HG03520 (cell line): ENCODE data around the gene ENO1.

Experiments used
- ATAC-seq: cut with Tn5 transposase; IDR thresholded peaks from one replicate; pipeline ENCODE4 v1.9.1; 2021; ENCODE audit warnings: mild to moderate bottlenecking, moderate library complexity; ENCODE audit not compliant: unreplicated experiment

Gene ENO1

GRCh38 chr1:8871965-8872399 lies 6.5 kb downstream of the ENO1 start:
- no peak for ATAC-seq

DNA sequence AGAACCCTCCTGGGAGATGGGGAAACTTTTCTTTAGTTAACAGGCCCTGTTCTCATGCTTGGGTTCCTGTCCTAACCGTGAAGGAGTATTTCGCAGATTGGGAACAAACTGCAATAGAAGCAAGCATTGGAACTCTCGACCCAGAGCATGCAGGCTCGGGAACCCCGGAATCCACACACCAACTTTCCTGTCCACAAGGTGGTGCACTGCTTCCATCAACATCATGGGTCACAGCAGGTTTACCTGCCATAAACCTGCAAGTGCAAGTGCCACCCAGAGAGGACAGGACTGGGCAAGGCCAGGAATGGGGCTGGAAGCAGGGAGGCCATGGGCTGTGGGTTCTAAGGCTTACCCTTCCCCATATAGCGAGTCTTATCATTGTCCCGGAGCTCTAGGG lies 6.9 kb downstream of the ENO1 start:
- no peak for ATAC-seq

GRCh38 chr1:8870616-8871538 lies 7.6 kb downstream of the ENO1 start:
- no peak for ATAC-seq

DNA sequence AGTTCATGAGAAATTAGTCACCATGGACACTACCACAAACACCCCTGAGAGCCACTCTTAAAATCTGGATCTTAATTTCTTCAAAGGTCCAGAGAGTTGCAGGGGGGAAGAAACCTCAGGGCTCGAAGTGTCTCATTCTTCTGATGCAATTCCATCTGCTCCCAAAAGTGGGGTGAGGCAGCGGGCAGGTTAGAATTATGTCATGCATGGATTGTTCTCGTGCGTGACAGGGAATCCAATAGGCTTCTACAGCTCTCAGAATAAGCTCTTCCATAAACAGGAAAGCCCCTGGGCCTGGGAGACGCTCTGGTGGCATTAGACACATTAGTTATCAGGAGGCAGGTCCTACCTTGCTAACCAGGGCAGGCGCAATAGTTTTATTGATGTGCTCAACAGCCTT lies 8.4 kb downstream of the ENO1 start:
- ATAC-seq = no peak

DNA sequence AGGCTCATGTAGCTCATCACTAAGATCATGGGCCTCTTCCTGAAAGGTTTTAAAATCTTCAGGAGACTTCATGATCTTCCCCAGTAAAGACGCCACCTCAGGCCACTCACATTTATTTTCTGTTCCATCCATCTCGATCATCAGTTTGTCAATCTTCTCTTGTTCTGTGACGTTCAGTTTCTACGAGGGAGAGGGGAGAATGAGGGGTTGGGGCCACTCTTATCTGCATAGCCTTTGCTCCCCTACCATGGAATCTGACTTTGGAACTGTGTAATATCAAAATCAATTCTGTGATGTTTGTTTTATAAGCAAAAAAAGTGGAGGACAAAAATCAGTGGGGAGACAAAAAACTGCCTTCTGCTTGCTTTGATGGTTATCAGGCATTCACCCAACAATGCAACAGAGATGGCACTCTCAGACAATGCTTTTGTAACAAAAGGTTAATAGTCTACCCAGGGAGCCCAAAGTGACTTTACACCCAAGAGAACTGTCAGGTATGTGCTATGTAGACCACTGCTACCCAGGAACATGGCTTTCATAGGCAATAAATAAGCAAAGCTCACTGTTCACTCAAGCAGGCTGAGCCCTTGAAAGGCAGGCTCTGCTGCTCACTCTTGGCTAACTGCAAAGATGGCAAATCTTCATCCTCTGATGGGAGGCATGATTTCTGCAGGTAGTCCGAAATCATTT lies 10.5 kb downstream of the ENO1 start:
- no peak for ATAC-seq

GRCh38 chr1:8866792-8867415 lies 11.6 kb downstream of the ENO1 start:
- no peak for ATAC-seq

DNA sequence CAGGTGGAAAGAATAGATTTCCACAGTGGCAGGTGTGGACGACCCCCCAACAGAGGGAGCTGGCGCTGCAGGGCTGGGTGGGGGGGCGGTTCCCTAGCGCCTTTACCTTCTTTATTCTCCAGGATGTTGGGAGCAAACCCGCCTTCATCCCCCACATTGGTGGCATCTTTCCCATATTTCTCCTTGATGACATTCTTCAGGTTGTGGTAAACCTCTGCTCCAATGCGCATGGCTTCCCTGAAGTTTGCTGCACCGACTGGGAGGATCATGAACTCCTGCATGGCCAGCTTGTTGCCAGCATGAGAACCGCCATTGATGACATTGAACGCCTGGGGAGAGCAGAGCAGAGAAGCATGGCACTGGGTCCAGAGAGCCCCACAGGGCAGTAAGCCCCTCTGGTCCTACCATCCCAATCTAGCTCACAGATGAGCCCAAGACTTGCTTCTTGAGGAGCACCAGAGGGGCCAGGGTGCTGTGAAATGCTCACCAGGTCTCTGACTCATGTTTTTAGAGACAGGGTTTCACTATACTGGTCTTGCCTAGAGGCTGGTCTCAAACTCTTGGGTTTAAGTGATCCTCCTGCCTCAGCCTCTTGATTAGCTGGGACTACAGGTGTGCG lies 12.2 kb downstream of the ENO1 start:
- ATAC-seq = no peak

- ATAC-seq = no peak
Observed at GRCh38 chr1:8864713-8865344, 13.7 kb downstream of the ENO1 start.

DNA sequence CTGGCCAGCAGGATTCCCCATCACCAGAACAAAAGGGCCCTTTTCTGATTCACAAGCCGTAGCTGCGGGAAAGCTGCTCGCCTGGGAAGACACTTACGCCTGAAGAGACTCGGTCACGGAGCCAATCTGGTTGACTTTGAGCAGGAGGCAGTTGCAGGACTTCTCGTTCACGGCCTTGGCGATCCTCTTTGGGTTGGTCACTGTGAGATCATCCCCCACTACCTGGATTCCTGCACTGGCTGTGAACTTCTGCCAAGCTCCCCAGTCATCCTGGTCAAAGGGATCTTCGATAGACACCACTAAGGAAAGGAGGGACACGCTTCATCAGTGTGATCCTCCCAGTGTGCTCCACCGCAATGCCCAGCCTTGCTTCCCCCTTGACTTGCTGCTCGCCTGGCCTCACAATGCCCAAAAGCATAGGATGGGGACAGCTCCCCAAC lies 14.7 kb downstream of the ENO1 start:
- ATAC-seq = no peak

GRCh38 chr1:8863138-8863537 lies 15.3 kb downstream of the ENO1 start:
- no peak for ATAC-seq

DNA sequence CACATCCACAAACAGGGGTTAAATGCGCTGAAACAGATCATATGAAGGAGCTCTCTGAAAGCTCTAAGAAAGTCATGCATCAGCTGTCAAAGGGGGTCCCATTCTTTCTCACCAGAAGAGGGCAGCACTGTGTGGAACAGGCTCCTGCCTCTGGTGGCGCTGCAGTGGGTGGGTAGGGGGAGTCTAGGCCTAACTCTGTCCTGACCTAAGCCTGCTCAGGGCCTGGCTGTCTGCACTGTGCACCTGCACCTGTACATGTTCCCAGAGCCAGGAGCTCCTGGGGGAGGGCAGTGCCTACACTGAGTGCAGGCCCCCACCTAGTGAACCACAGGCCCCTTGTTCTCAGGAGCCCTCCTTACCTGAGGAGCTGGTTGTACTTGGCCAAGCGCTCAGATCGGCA lies 16.0 kb downstream of the ENO1 start:
- no peak for ATAC-seq

DNA sequence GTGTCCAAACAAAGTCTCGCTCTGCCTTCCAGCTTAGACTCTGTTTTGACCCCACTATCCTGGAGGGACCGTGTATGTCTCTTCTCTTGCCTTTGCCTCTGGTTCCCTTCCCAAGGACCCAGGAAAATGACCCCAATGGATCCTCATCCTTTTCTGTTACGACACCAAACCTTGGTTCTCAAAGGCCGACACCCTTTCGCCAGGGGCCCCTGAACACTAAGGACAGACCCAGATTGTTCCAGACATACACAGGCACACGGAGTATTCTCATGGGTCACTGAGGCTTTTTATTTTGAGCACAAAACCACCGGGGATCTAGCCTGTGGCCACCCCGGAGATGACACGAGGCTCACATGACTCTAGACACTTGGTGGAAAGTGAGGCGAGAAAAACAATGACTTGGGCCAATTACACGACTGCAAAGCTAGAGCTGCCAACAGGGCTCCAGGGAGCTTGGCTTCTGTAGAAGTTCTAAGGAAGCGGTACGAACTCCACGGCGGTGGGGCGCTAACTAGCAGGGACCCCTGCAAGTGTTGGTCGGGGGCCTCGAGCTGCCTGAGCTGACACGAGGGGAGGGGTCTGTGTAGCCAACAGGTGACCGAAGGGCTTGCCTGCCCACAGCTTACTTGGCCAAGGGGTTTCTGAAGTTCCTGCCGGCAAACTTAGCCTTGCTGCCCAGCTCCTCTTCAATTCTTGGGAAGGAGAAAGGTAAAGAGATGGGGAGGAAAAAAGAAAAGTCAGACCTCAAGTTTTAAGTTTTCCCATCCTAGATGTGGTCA lies 17.6 kb downstream of the ENO1 start:
- ATAC-seq = no peak

DNA sequence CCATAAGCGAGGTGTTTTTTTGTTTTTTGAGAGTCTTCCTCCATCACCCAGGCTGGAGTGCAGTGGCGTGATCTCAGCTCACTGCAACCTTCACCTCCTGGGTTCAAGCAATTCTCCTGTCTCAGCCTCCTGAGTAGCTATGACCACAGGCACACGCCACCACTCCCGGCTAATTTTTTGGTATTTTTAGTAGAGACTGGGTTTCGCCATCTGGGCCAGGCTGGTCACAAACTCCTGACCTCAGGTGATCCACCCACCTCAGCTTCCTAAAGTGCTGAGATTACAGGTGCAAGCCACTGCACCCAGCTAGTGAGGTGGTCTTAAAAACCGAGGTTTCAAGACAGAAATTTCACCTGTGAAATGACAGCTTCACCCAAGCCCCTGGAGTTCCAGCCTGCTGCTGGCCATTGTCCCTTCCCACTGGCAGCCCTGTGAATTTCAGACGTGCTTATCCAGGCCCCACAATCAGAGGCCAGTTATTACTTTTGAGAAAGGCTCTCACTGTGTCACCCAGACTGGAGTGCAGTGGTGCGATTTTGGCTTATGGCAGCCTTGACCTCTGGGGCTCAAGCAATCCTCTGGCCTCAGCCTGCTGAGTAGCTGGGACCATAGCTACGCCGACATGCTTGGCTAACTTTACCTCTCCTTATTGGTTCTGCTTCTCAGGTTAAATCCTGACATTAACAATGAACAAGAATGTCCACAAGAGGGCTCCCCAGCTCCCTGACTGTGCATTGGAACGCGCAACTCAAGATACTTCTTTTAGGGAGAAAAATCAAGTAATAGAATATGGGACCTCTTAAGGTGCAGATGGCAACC lies 19.4 kb downstream of the ENO1 start:
- no peak for ATAC-seq

GRCh38 chr1:8858112-8858668 lies 20.3 kb downstream of the ENO1 start:
- no peak for ATAC-seq

DNA sequence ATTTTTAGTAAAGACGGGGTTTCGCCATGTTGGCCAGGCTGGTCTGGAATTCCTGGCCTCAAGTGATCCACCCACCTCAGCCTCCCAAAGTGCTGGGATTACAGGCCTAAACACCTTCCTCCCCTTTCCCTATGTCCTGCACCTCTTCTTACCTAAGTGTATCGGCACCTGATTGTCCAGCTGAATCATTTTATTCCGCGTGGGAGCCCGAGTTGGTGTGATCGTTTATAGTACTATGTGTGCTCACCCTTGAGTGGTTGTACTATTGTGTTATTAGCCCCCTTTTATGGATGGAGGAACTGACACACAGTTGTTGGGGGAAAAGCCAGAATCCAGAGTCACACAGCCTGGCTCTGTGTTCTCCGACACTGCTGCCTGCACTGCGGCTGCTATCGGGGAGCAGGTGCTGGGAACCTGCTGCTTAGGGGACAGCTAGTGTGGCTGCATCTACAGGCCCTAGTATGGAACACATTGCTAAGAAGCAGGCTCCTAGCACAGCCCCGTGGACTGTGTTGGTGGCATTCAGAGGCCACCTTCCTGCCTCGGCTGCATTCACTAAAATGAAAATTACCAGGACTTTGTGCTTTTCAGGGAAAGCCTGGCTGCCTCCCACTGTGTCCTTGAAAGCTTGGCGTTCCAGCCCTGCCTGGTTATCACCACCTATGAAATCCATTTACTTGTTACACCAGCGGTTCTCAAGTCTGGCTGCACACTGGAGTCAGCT lies 21.6 kb downstream of the ENO1 start:
- ATAC-seq = no peak

GRCh38 chr1:8854240-8854639 lies 24.2 kb downstream of the ENO1 start:
- ATAC-seq = no peak

GRCh38 chr1:8851060-8851459 lies 27.4 kb downstream of the ENO1 start:
- ATAC-seq = no peak
